HepG2 (cell line): ENCODE results near the gene ATP6V1C2. TPM values are rescaled to one million over a fixed set of nuclear protein-coding genes. Genes with fewer than 3 reads are reported as not detected.

ENCODE experiments used
- ATAC-seq: fragments of 200-7000 bp; cut with Tn5 transposase; 3 replicates; pipeline ENCODE4 v1.9.1; 2020; ENCODE audit warnings: mild to moderate bottlenecking, moderate library complexity
- BruUV-seq: library from RNA; stranded (reverse); fragments of 400-500 nt; replicated peaks from 2 replicates; lab custom pipeline; 2021; lab: Mats Ljungman, UMichigan
- CTCF ChIA-PET: fragments of 300-600 bp; formaldehyde crosslinking; extraction: SDS; loops from one replicate; lab custom pipeline; 2021; ENCODE audit warnings: low total read pairs, inconsistent platforms, low intra/inter-chr PET ratio; lab: Yijun Ruan, JAX
- POLR2A ChIA-PET: fragments of 350-600 bp; sonication (Branson Sonifier 250); formaldehyde crosslinking; loops from one replicate; lab custom pipeline; 2020; ENCODE audit warnings: antibody characterized with exemption, inconsistent platforms; lab: Yijun Ruan, JAX
- DNase-seq: peaks from one replicate; pipeline ENCODE4 v3.0.0-alpha.2; 2015; ENCODE audit warnings: low spot score
- FAIRE-seq: peaks from 3 replicates; lab custom pipeline; 2011; peaks lifted over from hg19 to GRCh38; lab: Jason Lieb, UNC
- H2AFZ ChIP-seq: one replicate; pipeline ENCODE4 v1.6.1; 2011; ENCODE audit warnings: low read length, inconsistent platforms
- H3K27ac ChIP-seq: fragments of 300-600 bp; 3 replicates; pipeline ENCODE4 v1.8.0; 2011; ENCODE audit warnings: mixed run types, mild to moderate bottlenecking, mixed read lengths, low read length, inconsistent platforms; ENCODE audit not compliant: insufficient read depth; ENCODE audit errors: extremely low read length
- H3K27me3 ChIP-seq, 2 experiments: fragments of 200-600 bp in 1 of 2; 2 replicates in 1 of 2; 3 replicates in 1 of 2; pipeline versions ENCODE4 v1.6.0 to v1.8.0; 2011; ENCODE audit warnings: low read length in 2 of 2, mild to moderate bottlenecking in 2 of 2, moderate library complexity in 2 of 2, inconsistent platforms in 1 of 2; ENCODE audit not compliant: insufficient read depth in 2 of 2, control insufficient read depth in 1 of 2
- H3K36me3 ChIP-seq, 2 experiments: fragments of 200-600 bp in 1 of 2; replicated peaks in 1 of 2; 2 replicates in 1 of 2; 3 replicates in 1 of 2; pipeline versions ENCODE4 v1.5.1 to v1.8.0; 2011; ENCODE audit warnings: low read length in 2 of 2, inconsistent platforms in 1 of 2; ENCODE audit not compliant: insufficient read depth in 2 of 2, control insufficient read depth in 1 of 2
- H3K4me1 ChIP-seq: 2 replicates; pipeline ENCODE4 v1.5.1; 2012; ENCODE audit warnings: low read length, inconsistent platforms; ENCODE audit not compliant: insufficient read depth
- H3K4me2 ChIP-seq: 2 replicates; pipeline ENCODE4 v1.6.0; 2011; ENCODE audit warnings: low read depth, low read length, inconsistent platforms
- H3K4me3 ChIP-seq, 3 experiments: fragments of 200-600 bp in 1 of 3; sonication (generic), shearing (Covaris generic) in 1 of 3; replicated peaks in 1 of 3; 2 replicates each; pipeline ENCODE4 v1.5.1; 2011 to 2016; ENCODE audit warnings: low read length in 3 of 3, inconsistent platforms in 2 of 3, low read depth in 2 of 3, mild to moderate bottlenecking in 2 of 3, control low read depth in 1 of 3, mixed read lengths in 1 of 3; ENCODE audit not compliant: insufficient read depth in 1 of 3
- H3K79me2 ChIP-seq: one replicate; pipeline ENCODE4 v1.6.1; 2011; ENCODE audit warnings: low read length, inconsistent platforms; ENCODE audit not compliant: insufficient read depth
- H3K9ac ChIP-seq: 2 replicates; pipeline ENCODE4 v1.6.0; 2011; ENCODE audit warnings: mild to moderate bottlenecking, low read depth, low read length, inconsistent platforms; ENCODE audit not compliant: insufficient read depth
- H3K9me3 ChIP-seq: 2 replicates; pipeline ENCODE4 v1.5.1; 2012; ENCODE audit warnings: mild to moderate bottlenecking, low read length
- H4K20me1 ChIP-seq: 2 replicates; pipeline ENCODE4 v1.6.0; 2011; ENCODE audit warnings: inconsistent platforms, mild to moderate bottlenecking, low read length, moderate library complexity; ENCODE audit not compliant: insufficient read depth
- ARNT2 ChIP-seq: sonication (generic); formaldehyde crosslinking; IDR thresholded peaks from 2 replicates; pipeline ENCODE4 v1.8.0; 2022; ENCODE audit warnings: mild to moderate bottlenecking, low read depth, missing genetic modification reagents, moderate library complexity
- MTA3 ChIP-seq: sonication (generic); formaldehyde crosslinking; IDR thresholded peaks from 2 replicates; pipeline ENCODE4 v1.4.0; 2020; ENCODE audit warnings: missing genetic modification reagents
- NONO ChIP-seq, 2 experiments: fragments of 450-650 bp in 1 of 2; sonication (generic) in 1 of 2; formaldehyde crosslinking in 1 of 2; IDR thresholded peaks in 1 of 2; conservative IDR thresholded peaks in 1 of 2; 2 replicates each; pipeline versions ENCODE4 v1.6.1 to v1.8.0; 2017 to 2022; ENCODE audit warnings: mild to moderate bottlenecking in 1 of 2, missing genetic modification reagents in 1 of 2, moderate library complexity in 1 of 2
- RCOR2 ChIP-seq: IDR thresholded peaks from 2 replicates; pipeline ENCODE4 v1.6.1; 2016; ENCODE audit warnings: missing biosample characterization, missing genetic modification reagents
- ZNF383 ChIP-seq: sonication (generic); formaldehyde crosslinking; IDR thresholded peaks from 2 replicates; pipeline ENCODE4 v1.4.0; 2020; ENCODE audit warnings: missing genetic modification reagents, mild to moderate bottlenecking, borderline replicate concordance
- ZSCAN22 ChIP-seq: sonication (generic); formaldehyde crosslinking; IDR thresholded peaks from 2 replicates; pipeline ENCODE4 v1.4.0; 2020; ENCODE audit warnings: mild to moderate bottlenecking, missing genetic modification reagents
- WGBS: methylation state at CpG from one replicate; pipeline ENCODE4 v1.1.6; 2017; ENCODE audit warnings: low lambda C conversion rate; 5-methylcytosine and 5-hydroxymethylcytosine counted together
- in situ Hi-C: cut with HindIII; loops from 2 replicates; pipeline ENCODE4 v1.10.0; 2017; ENCODE audit warnings: low pct_unique_long_range_greater_than_20kb; ENCODE audit not compliant: extremely low pct_ligation_motif_present
- intact Hi-C: fragments of 100-400 bp; cut with micrococcal nuclease; formaldehyde crosslinking; loops from one replicate; pipeline ENCODE4 v1.10.0; 2022; ENCODE audit not compliant: unreplicated experiment
- polyA plus RNA-seq, 8 experiments: library from polyadenylated mRNA; depleted of rRNA in 3 of 8; stranded (reverse) in 7 of 8; unstranded in 1 of 8; fragments of >200 nt; fragmentation: Illumina TruSeq in 4 of 8; extraction: Trizol in 4 of 8; gene quantifications; 2 replicates each; pipeline versions ENCODE4 v1.2.1 to v1.2.3, GENCODE V29; 2011 to 2016; ENCODE audit warnings: low read depth in 4 of 8, missing spikeins in 1 of 8, mixed read lengths in 1 of 8; ENCODE audit not compliant: insufficient read depth in 1 of 8
- total RNA-seq, 5 experiments: library from RNA; depleted of rRNA; stranded (reverse); fragments of >200 nt; fragmentation: Illumina TruSeq; extraction: Trizol; gene quantifications; 2 replicates each; pipeline ENCODE4 v1.2.3, GENCODE V29; 2016; ENCODE audit warnings: low read depth in 1 of 5
- TF ChIP-seq, protein P1 (sequence below): sonication (generic); formaldehyde crosslinking; IDR thresholded peaks from 2 replicates; pipeline ENCODE4 v1.8.0; 2022; ENCODE audit warnings: low read depth, missing genetic modification reagents
- TF ChIP-seq, protein P2 (sequence below): IDR thresholded peaks from 2 replicates; pipeline ENCODE4 v1.6.1; 2016
- TF ChIP-seq, protein P3 (sequence below): sonication (generic); formaldehyde crosslinking; IDR thresholded peaks from 2 replicates; pipeline ENCODE4 v1.5.0; 2020; ENCODE audit warnings: mild to moderate bottlenecking, missing genetic modification reagents, moderate library complexity
- TF ChIP-seq, protein P4 (sequence below): sonication (generic); formaldehyde crosslinking; conservative IDR thresholded peaks from 2 replicates; pipeline ENCODE4 v1.4.0; 2020; ENCODE audit warnings: mild to moderate bottlenecking, missing genetic modification reagents, moderate library complexity
- TF ChIP-seq, protein P5 (sequence below), 2 experiments: IDR thresholded peaks; 2 replicates each; pipeline ENCODE4 v1.6.1; 2011 to 2012; ENCODE audit warnings: low read length in 2 of 2, borderline replicate concordance in 1 of 2, low read depth in 1 of 2, mild to moderate bottlenecking in 1 of 2, moderate library complexity in 1 of 2

ATP6V1C2 gene
- total and polyA plus RNA-seq, 2 of the 13 experiments (the other 11 are each of a cell fraction or from before 2014, with no cell fraction given) = 0.04 to 0.29 TPM

- BruUV-seq = no TSS peak
- FAIRE-seq = peak; percentile 52
- CTCF ChIA-PET = no interaction called here
- 90% methylated on average over 20 of the region's 20 CpGs for WGBS
- Histone ChIP-seq H2AFZ (no peak overlapping the region), H3K27ac (no peak overlapping the region), H3K4me3 (no peak overlapping the region), H3K9me3 (no peaks in the 10 kb centered on the region), H3K4me1 (peaks cover 20% of the 10 kb centered on the region), H3K36me3 (peaks cover 42 to 95% of the 10 kb centered on the region in 2 experiments), H3K4me2 (no peak overlapping the region), H4K20me1 (peaks cover 13% of the 10 kb centered on the region), H3K9ac (no peak overlapping the region), H3K79me2 (peaks cover 2% of the 10 kb centered on the region), H3K27me3 (no peaks in the 10 kb centered on the region)
- peak; percentile 31; the same call in 1 of the 3 replicates for ATAC-seq
- peak; percentile 27 for DNase-seq
- intact Hi-C loops = no loop called here
- POLR2A ChIA-PET = no interaction called here
- in situ Hi-C loops = no loop called here
- TF ChIP-seq ZNF383 (CRISPR knock-in tag) (no peak), NONO (IDR thresholded peaks at IDR 0.05) (no peak), NONO (CRISPR knock-in tag; conservative IDR thresholded peaks at IDR 0.05) (no peak), ARNT2 (CRISPR knock-in tag) (no peak), ZSCAN22 (CRISPR knock-in tag) (peak; percentile 41; the same call in 1 of the 2 replicates), MTA3 (CRISPR knock-in tag) (no peak), RCOR2 (CRISPR knock-in tag) (no peak)
- TF ChIP-seq, protein P1, sequence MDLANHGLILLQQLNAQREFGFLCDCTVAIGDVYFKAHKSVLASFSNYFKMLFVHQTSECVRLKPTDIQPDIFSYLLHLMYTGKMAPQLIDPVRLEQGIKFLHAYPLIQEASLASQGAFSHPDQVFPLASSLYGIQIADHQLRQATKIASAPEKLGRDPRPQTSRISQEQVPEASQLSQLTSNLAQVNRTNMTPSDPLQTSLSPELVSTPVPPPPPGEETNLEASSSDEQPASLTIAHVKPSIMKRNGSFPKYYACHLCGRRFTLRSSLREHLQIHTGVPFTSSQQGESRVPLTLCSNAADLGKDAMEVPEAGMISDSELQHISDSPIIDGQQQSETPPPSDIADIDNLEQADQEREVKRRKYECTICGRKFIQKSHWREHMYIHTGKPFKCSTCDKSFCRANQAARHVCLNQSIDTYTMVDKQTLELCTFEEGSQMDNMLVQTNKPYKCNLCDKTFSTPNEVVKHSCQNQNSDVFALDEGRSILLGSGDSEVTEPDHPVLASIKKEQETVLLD (CRISPR knock-in tag) = no peak
- TF ChIP-seq, protein P2, sequence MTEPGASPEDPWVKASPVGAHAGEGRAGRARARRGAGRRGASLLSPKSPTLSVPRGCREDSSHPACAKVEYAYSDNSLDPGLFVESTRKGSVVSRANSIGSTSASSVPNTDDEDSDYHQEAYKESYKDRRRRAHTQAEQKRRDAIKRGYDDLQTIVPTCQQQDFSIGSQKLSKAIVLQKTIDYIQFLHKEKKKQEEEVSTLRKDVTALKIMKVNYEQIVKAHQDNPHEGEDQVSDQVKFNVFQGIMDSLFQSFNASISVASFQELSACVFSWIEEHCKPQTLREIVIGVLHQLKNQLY (CRISPR knock-in tag) = no peak
- TF ChIP-seq, protein P3, sequence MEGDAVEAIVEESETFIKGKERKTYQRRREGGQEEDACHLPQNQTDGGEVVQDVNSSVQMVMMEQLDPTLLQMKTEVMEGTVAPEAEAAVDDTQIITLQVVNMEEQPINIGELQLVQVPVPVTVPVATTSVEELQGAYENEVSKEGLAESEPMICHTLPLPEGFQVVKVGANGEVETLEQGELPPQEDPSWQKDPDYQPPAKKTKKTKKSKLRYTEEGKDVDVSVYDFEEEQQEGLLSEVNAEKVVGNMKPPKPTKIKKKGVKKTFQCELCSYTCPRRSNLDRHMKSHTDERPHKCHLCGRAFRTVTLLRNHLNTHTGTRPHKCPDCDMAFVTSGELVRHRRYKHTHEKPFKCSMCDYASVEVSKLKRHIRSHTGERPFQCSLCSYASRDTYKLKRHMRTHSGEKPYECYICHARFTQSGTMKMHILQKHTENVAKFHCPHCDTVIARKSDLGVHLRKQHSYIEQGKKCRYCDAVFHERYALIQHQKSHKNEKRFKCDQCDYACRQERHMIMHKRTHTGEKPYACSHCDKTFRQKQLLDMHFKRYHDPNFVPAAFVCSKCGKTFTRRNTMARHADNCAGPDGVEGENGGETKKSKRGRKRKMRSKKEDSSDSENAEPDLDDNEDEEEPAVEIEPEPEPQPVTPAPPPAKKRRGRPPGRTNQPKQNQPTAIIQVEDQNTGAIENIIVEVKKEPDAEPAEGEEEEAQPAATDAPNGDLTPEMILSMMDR = peak; percentile 57
- TF ChIP-seq, protein P4, sequence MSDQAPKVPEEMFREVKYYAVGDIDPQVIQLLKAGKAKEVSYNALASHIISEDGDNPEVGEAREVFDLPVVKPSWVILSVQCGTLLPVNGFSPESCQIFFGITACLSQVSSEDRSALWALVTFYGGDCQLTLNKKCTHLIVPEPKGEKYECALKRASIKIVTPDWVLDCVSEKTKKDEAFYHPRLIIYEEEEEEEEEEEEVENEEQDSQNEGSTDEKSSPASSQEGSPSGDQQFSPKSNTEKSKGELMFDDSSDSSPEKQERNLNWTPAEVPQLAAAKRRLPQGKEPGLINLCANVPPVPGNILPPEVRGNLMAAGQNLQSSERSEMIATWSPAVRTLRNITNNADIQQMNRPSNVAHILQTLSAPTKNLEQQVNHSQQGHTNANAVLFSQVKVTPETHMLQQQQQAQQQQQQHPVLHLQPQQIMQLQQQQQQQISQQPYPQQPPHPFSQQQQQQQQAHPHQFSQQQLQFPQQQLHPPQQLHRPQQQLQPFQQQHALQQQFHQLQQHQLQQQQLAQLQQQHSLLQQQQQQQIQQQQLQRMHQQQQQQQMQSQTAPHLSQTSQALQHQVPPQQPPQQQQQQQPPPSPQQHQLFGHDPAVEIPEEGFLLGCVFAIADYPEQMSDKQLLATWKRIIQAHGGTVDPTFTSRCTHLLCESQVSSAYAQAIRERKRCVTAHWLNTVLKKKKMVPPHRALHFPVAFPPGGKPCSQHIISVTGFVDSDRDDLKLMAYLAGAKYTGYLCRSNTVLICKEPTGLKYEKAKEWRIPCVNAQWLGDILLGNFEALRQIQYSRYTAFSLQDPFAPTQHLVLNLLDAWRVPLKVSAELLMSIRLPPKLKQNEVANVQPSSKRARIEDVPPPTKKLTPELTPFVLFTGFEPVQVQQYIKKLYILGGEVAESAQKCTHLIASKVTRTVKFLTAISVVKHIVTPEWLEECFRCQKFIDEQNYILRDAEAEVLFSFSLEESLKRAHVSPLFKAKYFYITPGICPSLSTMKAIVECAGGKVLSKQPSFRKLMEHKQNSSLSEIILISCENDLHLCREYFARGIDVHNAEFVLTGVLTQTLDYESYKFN (CRISPR knock-in tag) = no peak
- TF ChIP-seq, protein P5, sequence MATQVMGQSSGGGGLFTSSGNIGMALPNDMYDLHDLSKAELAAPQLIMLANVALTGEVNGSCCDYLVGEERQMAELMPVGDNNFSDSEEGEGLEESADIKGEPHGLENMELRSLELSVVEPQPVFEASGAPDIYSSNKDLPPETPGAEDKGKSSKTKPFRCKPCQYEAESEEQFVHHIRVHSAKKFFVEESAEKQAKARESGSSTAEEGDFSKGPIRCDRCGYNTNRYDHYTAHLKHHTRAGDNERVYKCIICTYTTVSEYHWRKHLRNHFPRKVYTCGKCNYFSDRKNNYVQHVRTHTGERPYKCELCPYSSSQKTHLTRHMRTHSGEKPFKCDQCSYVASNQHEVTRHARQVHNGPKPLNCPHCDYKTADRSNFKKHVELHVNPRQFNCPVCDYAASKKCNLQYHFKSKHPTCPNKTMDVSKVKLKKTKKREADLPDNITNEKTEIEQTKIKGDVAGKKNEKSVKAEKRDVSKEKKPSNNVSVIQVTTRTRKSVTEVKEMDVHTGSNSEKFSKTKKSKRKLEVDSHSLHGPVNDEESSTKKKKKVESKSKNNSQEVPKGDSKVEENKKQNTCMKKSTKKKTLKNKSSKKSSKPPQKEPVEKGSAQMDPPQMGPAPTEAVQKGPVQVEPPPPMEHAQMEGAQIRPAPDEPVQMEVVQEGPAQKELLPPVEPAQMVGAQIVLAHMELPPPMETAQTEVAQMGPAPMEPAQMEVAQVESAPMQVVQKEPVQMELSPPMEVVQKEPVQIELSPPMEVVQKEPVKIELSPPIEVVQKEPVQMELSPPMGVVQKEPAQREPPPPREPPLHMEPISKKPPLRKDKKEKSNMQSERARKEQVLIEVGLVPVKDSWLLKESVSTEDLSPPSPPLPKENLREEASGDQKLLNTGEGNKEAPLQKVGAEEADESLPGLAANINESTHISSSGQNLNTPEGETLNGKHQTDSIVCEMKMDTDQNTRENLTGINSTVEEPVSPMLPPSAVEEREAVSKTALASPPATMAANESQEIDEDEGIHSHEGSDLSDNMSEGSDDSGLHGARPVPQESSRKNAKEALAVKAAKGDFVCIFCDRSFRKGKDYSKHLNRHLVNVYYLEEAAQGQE (IDR thresholded peaks at IDR 0.05; ENCODE audit: borderline replicate concordance in 1 of 2, low read depth in 1 of 2, low read length in 2 of 2) = no peak
Observed at GRCh38 chr2:10787176-10787968, 65.9 kb downstream of the ATP6V1C2 start.
